Liver (tissue), 9 donors: ENCODE measurements around the gene ENPP3. TPM values are rescaled to one million over a fixed set of nuclear protein-coding genes. Genes with fewer than 3 reads are reported as not detected.

Experiments used
- DNase-seq: peaks from one replicate; pipeline ENCODE4 v3.0.0-alpha.2; 2017; ENCODE audit warnings: low spot score
- H3K27ac ChIP-seq, 2 donors: one replicate each; pipeline ENCODE4 v1.7.0; 2013; ENCODE audit warnings: inconsistent platforms in 2 of 2, low read length in 2 of 2, control low read depth in 1 of 2, low read depth in 1 of 2, mild to moderate bottlenecking in 1 of 2
- H3K27me3 ChIP-seq, 4 donors: one replicate each; pipeline versions ENCODE4 v1.6.1 to v1.7.0; 2013; ENCODE audit warnings: low read length in 3 of 4, inconsistent platforms in 1 of 4, mild to moderate bottlenecking in 1 of 4, moderate library complexity in 1 of 4; ENCODE audit not compliant: control insufficient read depth in 4 of 4, insufficient read depth in 4 of 4
- H3K36me3 ChIP-seq, 4 donors: one replicate each; pipeline versions ENCODE4 v1.6.1 to v1.7.0; 2013; ENCODE audit warnings: low read length in 3 of 4, mild to moderate bottlenecking in 3 of 4, low read depth in 1 of 4, moderate library complexity in 1 of 4; ENCODE audit not compliant: control insufficient read depth in 4 of 4, insufficient read depth in 3 of 4
- H3K4me1 ChIP-seq, 4 donors: one replicate each; pipeline versions ENCODE4 v1.6.1 to v1.7.0; 2013; ENCODE audit warnings: low read length in 3 of 4, mild to moderate bottlenecking in 3 of 4, moderate library complexity in 1 of 4; ENCODE audit not compliant: control insufficient read depth in 4 of 4, insufficient read depth in 4 of 4
- H3K4me3 ChIP-seq, 3 donors: one replicate each; pipeline versions ENCODE4 v1.6.1 to v1.7.0; 2013; ENCODE audit warnings: low read length in 3 of 3, control low read depth in 1 of 3, low read depth in 1 of 3, mild to moderate bottlenecking in 1 of 3
- H3K9ac ChIP-seq, 2 donors: one replicate each; pipeline ENCODE4 v1.7.0; 2013; ENCODE audit warnings: low read length in 2 of 2, mild to moderate bottlenecking in 2 of 2, moderate library complexity in 2 of 2, control low read depth in 1 of 2, low read depth in 1 of 2
- H3K9me3 ChIP-seq, 4 donors: one replicate each; pipeline versions ENCODE4 v1.6.1 to v1.7.0; 2013; ENCODE audit warnings: low read length in 3 of 4; ENCODE audit not compliant: control insufficient read depth in 4 of 4
- EGR1 ChIP-seq, 2 donors: IDR thresholded peaks; 2 replicates each; pipeline ENCODE4 v1.6.1; 2016 to 2018; ENCODE audit warnings: antibody characterized with exemption in 2 of 2, low read depth in 2 of 2
- FOXA1 ChIP-seq: IDR thresholded peaks from 2 replicates; pipeline ENCODE4 v1.6.1; 2016; ENCODE audit warnings: antibody characterized with exemption
- FOXA2 ChIP-seq: IDR thresholded peaks from 2 replicates; pipeline ENCODE4 v1.6.1; 2016; ENCODE audit warnings: antibody characterized with exemption
- GABPA ChIP-seq, 2 donors: IDR thresholded peaks in 1 of 2; conservative IDR thresholded peaks in 1 of 2; 2 replicates each; pipeline ENCODE4 v1.6.1; 2016; ENCODE audit warnings: antibody characterized with exemption in 2 of 2, mild to moderate bottlenecking in 1 of 2, moderate library complexity in 1 of 2
- HNF4A ChIP-seq, 2 donors: conservative IDR thresholded peaks; 2 replicates each; pipeline ENCODE4 v1.6.1; 2016; ENCODE audit warnings: antibody characterized with exemption in 2 of 2, mild to moderate bottlenecking in 2 of 2
- HNF4G ChIP-seq: IDR thresholded peaks from 2 replicates; pipeline ENCODE4 v1.6.1; 2016; ENCODE audit warnings: antibody characterized with exemption
- JUND ChIP-seq, 2 donors: IDR thresholded peaks; 2 replicates each; pipeline ENCODE4 v1.6.1; 2016; ENCODE audit warnings: antibody characterized with exemption in 2 of 2
- NR2F2 ChIP-seq: IDR thresholded peaks from 2 replicates; pipeline ENCODE4 v1.6.1; 2016; ENCODE audit warnings: antibody characterized with exemption
- RAD21 ChIP-seq, 2 donors: IDR thresholded peaks; 2 replicates each; pipeline ENCODE4 v1.6.1; 2016; ENCODE audit warnings: antibody characterized with exemption in 2 of 2, mild to moderate bottlenecking in 2 of 2
- REST ChIP-seq: IDR thresholded peaks from 2 replicates; pipeline ENCODE4 v1.6.1; 2016; ENCODE audit warnings: antibody characterized with exemption, mild to moderate bottlenecking
- RXRA ChIP-seq, 2 donors: IDR thresholded peaks; 2 replicates each; pipeline ENCODE4 v1.6.1; 2017 to 2018; ENCODE audit warnings: antibody characterized with exemption in 2 of 2, mild to moderate bottlenecking in 1 of 2
- SP1 ChIP-seq: IDR thresholded peaks from 2 replicates; pipeline ENCODE4 v1.6.1; 2018; ENCODE audit warnings: antibody characterized with exemption, mild to moderate bottlenecking
- TAF1 ChIP-seq: conservative IDR thresholded peaks from 2 replicates; pipeline ENCODE4 v1.6.1; 2016; ENCODE audit warnings: antibody characterized with exemption, mild to moderate bottlenecking
- YY1 ChIP-seq: IDR thresholded peaks from 2 replicates; pipeline ENCODE4 v1.6.1; 2016; ENCODE audit warnings: antibody characterized with exemption, mild to moderate bottlenecking
- WGBS: extraction: QIAGEN DNeasy Blood & Tissue Kit; methylation state at CpG from one replicate; pipeline ENCODE4 v1.1.7; 2013; 5-methylcytosine and 5-hydroxymethylcytosine counted together
- polyA plus RNA-seq, 2 donors: library from polyadenylated mRNA; stranded (reverse) in 1 of 2; unstranded in 1 of 2; fragments of 200-250 nt in 1 of 2; fragments of >200 nt in 1 of 2; fragmentation: Nextera tagmentation in 1 of 2; extraction: Ambion mirVana in 1 of 2; gene quantifications; one replicate each; pipeline versions ENCODE4 v1.2.1 to v1.2.3, GENCODE V29; 2013 to 2015
- total RNA-seq, 2 donors: library from RNA; depleted of rRNA; stranded (reverse); fragments of >200 nt; gene quantifications; one replicate each; pipeline ENCODE4 v1.2.3, GENCODE V29; 2014
- TF ChIP-seq, protein P1 (sequence below): IDR thresholded peaks from 2 replicates; pipeline ENCODE4 v1.6.1; 2016; ENCODE audit warnings: antibody characterized with exemption
- TF ChIP-seq, protein P2 (sequence below): IDR thresholded peaks from 2 replicates; pipeline ENCODE4 v1.6.1; 2016; ENCODE audit warnings: antibody characterized with exemption
- TF ChIP-seq, protein P3 (sequence below): fragments of 150-350 bp; IDR thresholded peaks from 2 replicates; pipeline ENCODE4 v1.5.1; 2017; ENCODE audit warnings: improper control_type of control experiment, low read depth, low read length; ENCODE audit not compliant: missing input control
- TF ChIP-seq, protein P4 (sequence below): IDR thresholded peaks from 2 replicates; pipeline ENCODE4 v1.6.1; 2016; ENCODE audit warnings: antibody characterized with exemption
- donor health status: healthy.
- donor health status: healthy.
- donor health status: healthy.
- donor health status: healthy.
- donor health status: healthy.

Gene ENPP3
- total and polyA plus RNA-seq, 4 donors: 0.51 to 6.1 (median 1.1) TPM

GRCh38 chr6:131758920-131759319, 121.8 kb downstream of the ENPP3 start:
- no peak for DNase-seq
- no peak overlapping the region for H3K9ac ChIP-seq
- H3K36me3 ChIP-seq: no peaks in the 10 kb centered on the region
- TF ChIP-seq SP1: no peak
- no peak for TF ChIP-seq NR2F2
- TF ChIP-seq, protein P1, sequence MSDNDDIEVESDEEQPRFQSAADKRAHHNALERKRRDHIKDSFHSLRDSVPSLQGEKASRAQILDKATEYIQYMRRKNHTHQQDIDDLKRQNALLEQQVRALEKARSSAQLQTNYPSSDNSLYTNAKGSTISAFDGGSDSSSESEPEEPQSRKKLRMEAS: no peak
- no peak for TF ChIP-seq EGR1 (IDR thresholded peaks at IDR 0.05; ENCODE audit: low read depth in 2 of 2)
- no peak for TF ChIP-seq FOXA1
- TF ChIP-seq, protein P2, sequence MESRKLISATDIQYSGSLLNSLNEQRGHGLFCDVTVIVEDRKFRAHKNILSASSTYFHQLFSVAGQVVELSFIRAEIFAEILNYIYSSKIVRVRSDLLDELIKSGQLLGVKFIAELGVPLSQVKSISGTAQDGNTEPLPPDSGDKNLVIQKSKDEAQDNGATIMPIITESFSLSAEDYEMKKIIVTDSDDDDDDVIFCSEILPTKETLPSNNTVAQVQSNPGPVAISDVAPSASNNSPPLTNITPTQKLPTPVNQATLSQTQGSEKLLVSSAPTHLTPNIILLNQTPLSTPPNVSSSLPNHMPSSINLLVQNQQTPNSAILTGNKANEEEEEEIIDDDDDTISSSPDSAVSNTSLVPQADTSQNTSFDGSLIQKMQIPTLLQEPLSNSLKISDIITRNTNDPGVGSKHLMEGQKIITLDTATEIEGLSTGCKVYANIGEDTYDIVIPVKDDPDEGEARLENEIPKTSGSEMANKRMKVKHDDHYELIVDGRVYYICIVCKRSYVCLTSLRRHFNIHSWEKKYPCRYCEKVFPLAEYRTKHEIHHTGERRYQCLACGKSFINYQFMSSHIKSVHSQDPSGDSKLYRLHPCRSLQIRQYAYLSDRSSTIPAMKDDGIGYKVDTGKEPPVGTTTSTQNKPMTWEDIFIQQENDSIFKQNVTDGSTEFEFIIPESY: no peak
- TF ChIP-seq, protein P3, sequence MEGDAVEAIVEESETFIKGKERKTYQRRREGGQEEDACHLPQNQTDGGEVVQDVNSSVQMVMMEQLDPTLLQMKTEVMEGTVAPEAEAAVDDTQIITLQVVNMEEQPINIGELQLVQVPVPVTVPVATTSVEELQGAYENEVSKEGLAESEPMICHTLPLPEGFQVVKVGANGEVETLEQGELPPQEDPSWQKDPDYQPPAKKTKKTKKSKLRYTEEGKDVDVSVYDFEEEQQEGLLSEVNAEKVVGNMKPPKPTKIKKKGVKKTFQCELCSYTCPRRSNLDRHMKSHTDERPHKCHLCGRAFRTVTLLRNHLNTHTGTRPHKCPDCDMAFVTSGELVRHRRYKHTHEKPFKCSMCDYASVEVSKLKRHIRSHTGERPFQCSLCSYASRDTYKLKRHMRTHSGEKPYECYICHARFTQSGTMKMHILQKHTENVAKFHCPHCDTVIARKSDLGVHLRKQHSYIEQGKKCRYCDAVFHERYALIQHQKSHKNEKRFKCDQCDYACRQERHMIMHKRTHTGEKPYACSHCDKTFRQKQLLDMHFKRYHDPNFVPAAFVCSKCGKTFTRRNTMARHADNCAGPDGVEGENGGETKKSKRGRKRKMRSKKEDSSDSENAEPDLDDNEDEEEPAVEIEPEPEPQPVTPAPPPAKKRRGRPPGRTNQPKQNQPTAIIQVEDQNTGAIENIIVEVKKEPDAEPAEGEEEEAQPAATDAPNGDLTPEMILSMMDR: no peak
- TF ChIP-seq, protein P4, sequence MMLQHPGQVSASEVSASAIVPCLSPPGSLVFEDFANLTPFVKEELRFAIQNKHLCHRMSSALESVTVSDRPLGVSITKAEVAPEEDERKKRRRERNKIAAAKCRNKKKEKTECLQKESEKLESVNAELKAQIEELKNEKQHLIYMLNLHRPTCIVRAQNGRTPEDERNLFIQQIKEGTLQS: no peak
- no peak for TF ChIP-seq HNF4G
- no peak for TF ChIP-seq TAF1
- no peak for TF ChIP-seq JUND (IDR thresholded peaks at IDR 0.05)
- no peak for TF ChIP-seq RAD21 (IDR thresholded peaks at IDR 0.05)
- no peak for TF ChIP-seq REST
- no peak for TF ChIP-seq HNF4A (conservative IDR thresholded peaks at IDR 0.05)
- no peak for TF ChIP-seq RXRA (IDR thresholded peaks at IDR 0.05)
- TF ChIP-seq GABPA (IDR thresholded peaks at IDR 0.05 in 1 of 2, conservative IDR thresholded peaks at IDR 0.05 in 1 of 2): no peak
- TF ChIP-seq YY1: no peak
- TF ChIP-seq FOXA2: no peak
- 96% methylated on average over 4 of the region's 4 CpGs for WGBS
- no peak overlapping the region for H3K27ac ChIP-seq
- no peaks in the 10 kb centered on the region for H3K27me3 ChIP-seq
- H3K9me3 ChIP-seq: no peaks in the 10 kb centered on the region
- H3K4me3 ChIP-seq: no peak overlapping the region
- no peaks in the 10 kb centered on the region for H3K4me1 ChIP-seq
